ENCODE measurements around the gene HECA.
A peak's percentile ranks its signal among the peaks of the same experiment; 100 is the strongest.
"Not testable (repeated sequence)": the region's sequence is repeated elsewhere in the genome, so short reads cannot be mapped to it uniquely, and the experiment has no call there.

HECA gene

GRCh38 chr6:139161817-139162284, 27.0 kb downstream of the HECA start:
- DNase-seq: no peak

- no peak for DNase-seq
These were observed 29.1 kb downstream of the HECA start for GRCh38 chr6:139164001-139164400.

GRCh38 chr6:139165324-139165723, 30.4 kb downstream of the HECA start:
- DNase-seq: no peak

DNA sequence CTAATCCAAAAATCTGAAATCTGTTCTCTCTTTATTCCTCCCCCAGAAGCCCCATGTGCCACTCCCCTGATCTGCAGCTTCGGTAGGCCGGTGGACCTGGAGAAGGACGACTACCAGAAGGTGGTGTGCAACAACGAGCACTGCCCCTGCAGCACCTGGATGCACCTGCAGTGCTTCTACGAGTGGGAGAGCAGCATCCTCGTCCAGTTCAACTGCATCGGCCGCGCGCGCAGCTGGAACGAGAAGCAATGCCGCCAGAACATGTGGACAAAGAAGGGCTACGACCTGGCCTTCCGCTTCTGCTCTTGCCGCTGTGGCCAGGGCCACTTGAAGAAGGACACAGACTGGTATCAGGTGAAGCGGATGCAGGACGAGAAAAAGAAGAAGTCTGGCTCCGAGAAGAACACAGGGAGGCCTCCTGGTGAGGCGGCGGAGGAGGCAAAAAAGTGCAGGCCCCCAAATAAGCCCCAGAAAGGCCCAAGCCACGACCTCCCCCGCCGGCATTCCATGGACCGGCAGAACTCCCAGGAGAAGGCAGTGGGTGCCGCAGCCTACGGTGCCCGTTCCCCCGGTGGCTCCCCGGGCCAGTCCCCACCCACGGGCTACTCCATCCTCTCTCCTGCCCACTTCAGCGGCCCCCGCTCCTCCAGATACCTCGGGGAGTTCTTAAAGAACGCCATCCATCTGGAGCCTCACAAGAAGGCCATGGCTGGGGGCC, 31.5 kb downstream of the HECA start:
- no peak for DNase-seq

GRCh38 chr6:139166956-139167313, 32.1 kb downstream of the HECA start:
- DNase-seq: no peak

- DNase-seq: no peak
These were observed 37.3 kb downstream of the HECA start for GRCh38 chr6:139172151-139172550.

DNA sequence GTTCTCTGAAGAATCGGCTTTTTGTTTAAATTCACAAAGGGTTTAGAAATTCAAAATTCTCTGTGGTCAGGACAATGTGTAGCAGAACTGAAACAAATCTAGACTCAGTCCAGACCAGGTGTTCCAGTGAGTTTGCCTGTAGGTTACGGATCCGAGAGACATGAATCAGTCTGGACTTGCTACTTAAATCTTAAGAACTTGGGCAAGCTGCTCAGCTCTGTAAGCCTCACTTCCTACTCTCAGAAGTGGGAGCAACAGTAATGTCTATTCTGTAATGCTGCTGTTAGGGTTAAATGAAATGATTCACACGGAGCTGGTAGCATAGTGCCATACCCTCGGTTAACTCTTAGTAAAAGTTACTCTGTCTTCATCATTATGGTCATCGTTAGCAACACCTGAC, 37.7 kb downstream of the HECA start:
- no peak for DNase-seq

DNA sequence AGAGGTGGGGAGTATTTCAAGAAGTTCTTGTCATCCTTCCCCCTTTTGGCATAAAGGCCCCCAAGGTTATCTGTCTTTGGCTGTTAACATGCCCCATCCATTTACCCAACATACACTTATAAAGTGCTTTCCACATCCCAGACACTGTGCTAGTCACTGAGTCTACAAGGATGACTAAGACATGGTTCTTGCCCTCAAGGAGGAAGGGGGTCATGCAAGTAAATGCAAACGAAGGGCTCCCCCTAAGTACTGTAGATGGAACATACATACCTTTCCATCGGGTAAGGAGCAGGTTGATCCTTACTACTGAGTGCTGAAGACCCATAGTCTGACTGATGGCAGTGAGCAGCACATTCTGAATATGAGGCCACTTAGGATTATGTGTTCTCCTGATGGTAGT, 38.3 kb downstream of the HECA start:
- DNase-seq: no peak

- no peak for DNase-seq
These were observed 38.9 kb downstream of the HECA start for GRCh38 chr6:139173822-139174221.

DNA sequence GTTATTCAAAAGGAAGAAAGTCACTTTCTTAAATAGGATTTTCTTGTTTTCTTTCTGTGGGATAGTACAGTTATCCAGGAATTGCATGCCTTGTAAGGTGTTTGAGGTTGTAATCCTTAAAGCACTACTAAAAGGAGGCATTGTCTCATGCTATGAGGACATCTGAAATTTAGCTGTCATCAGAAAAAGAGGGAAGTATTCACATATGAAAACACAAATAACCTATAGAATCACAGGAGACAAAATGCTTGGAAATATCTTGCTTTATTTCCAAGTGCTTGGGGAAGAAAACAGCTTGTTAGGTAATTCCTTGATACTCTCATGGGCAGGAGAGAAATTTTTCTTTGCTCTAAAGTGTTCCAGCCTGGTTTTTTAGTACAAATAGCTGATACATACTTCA, 40.1 kb downstream of the HECA start:
- no peak for DNase-seq

DNA sequence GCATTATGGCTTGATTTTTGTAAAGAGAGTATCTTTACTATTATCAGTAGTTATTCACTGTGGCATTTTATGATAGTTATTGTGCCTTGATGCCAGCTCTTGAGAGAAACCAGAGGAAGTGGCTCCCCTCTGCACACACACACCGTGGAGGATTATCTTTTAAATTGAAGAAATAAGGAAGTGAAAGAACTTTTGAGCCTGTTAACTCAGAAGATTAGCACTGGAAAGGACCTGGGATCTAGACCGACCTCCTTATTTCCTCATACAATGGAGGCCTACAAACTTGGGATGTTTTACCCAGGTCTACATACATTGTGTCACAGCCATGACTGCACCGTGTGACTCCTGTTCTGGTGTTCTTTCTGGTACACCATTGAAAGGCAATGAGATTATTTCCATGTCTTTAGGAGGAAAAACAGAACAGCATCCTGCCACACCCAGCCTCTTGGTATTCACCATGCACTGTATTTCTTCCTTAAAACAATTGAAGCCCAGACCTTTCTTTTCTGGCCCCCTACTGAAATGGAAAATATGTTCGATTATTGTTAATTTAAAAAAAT, 40.6 kb downstream of the HECA start:
- DNase-seq: no peak

DNA sequence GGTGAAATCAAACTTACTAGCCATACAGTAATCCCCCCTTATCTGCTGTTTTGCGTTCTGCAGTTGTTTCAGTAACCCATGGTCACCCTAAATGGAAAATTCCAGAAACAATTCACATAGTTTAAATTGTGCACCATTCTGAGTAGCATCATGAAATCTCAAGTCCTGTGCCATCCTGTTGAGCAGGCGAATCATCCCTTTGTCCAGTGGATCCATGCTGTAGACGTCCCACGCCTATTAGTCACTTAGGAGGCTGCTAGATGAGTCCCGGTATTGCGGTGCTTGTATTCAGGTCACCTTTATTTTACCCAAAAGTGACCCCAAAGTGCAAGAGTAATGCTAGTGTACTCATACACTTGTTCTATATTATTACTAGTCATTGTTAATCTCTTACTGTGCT, 46.4 kb downstream of the HECA start:
- no peak for DNase-seq

- no peak for DNase-seq
These were observed 49.2 kb downstream of the HECA start for GRCh38 chr6:139184047-139184446.

DNA sequence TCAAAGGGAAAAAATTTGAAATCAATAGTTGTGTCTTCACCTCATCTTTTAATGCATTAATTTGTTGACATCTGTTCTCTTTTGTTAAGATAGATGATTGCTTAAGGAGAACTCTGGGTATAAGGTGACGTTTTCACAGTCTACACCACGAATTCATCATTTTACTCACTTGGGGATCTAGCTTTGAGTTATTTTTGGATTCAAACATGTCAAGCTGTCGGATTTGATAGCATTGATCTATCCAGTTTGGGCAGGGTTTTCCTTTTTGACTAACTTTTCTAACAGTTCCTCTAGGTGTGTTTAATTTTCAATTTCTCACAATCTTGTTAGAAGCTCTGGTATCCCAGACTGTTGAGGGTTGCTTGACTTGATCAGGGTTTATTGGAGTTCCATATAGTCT, 49.6 kb downstream of the HECA start:
- no peak for DNase-seq

DNA sequence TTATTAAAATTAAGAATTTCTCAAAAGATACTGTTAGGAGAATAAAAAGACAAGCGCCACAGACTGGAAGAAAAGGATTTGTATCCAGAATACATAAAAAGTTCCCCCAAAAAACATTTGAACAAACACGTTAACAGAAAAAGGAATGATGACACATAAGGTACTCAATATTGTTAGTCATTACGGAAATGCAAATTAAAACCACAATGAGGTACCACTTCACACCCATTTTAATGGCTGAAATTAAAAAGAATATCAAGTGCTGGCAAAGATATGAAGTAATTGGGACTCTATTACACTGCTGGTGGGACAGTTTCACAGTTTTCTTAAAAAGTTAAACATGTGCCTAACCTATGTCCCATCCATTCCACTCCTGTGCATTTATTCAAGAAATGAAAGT, 51.4 kb downstream of the HECA start:
- no peak for DNase-seq

- DNase-seq: no peak
These were observed 51.8 kb downstream of the HECA start for GRCh38 chr6:139186692-139187091.

- DNase-seq: peak; percentile 56
These were observed 52.6 kb downstream of the HECA start for GRCh38 chr6:139187489-139187888.

GRCh38 chr6:139189665-139190064, 54.8 kb downstream of the HECA start:
- DNase-seq: no peak

DNA sequence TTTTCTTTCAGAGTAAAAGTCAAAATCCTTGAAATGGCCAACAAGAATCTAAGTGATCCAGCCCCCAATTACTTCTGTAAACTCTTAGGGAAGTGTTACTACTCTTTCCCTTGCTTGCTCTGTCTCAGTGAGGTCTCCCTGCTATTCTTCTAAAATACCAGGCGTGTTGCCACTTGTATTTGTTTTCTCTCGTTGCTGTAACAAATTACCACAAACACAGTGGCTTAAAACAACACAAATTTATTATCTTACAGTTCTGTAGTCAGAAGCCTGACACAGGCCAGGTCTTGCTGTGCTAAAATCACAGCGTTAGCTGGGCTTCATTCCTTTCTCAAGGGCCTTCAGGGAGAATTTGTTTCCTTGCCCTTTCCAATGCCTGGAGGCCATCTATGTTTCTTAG, 59.9 kb downstream of the HECA start:
- DNase-seq: no peak

GRCh38 chr6:139198529-139199288, 63.8 kb downstream of the HECA start:
- DNase-seq: no peak

GRCh38 chr6:139201378-139201777, 66.5 kb downstream of the HECA start:
- DNase-seq: no peak

GRCh38 chr6:139204978-139205377, 70.1 kb downstream of the HECA start:
- DNase-seq: no peak

DNA sequence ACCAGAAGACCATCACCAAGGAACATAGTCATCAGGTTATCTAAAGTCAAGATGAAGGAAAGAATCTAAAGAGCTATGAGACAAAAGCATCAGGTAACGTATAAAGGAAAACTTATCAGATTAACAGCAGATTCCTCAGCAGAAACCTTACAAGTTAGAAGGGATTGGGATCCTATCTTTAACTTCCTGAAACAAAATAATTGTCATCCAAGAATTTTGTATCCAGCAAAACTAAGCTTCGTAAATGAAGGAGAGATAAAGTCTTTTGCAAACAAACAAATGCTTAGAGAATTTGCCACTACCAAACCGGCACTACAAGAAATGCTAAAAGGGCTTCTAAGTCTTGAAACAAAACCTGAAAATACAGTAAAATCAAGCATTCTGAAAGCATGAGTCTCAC, 71.0 kb downstream of the HECA start:
- no peak for DNase-seq

- not testable (repeated sequence) for DNase-seq
These were observed 75.9 kb downstream of the HECA start for GRCh38 chr6:139210766-139211165.
